Measurements from ENCODE around the gene ACP7.
"Not testable (repeated sequence)": the region's sequence is repeated elsewhere in the genome, so short reads cannot be mapped to it uniquely, and the experiment has no call there.

The ACP7 gene

DNA sequence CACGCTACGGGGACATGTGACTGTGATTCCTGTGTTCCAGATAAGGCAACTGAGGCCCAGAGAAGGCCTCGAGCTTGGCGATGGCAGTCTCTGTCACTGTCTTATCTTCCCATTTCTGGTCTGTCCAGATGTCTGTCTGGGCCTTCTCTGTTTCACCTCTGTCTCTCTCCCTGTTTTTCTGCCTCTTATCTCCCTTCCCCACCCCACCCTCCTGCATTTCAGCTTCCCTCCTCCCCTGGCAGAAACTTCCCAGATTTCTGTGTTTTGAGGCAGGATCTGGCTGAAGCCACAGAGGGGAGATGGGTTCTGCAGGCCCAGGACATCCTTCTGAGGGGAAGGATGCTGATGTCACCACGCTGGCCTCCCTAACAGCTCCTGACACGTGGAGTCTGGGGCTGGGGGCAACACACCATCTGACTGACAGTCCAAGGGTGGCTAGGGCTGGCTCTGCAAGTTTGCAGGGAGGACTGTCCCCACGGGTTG, 55.8 kb downstream of the ACP7 start:
- TF ChIP-seq, protein P1, sequence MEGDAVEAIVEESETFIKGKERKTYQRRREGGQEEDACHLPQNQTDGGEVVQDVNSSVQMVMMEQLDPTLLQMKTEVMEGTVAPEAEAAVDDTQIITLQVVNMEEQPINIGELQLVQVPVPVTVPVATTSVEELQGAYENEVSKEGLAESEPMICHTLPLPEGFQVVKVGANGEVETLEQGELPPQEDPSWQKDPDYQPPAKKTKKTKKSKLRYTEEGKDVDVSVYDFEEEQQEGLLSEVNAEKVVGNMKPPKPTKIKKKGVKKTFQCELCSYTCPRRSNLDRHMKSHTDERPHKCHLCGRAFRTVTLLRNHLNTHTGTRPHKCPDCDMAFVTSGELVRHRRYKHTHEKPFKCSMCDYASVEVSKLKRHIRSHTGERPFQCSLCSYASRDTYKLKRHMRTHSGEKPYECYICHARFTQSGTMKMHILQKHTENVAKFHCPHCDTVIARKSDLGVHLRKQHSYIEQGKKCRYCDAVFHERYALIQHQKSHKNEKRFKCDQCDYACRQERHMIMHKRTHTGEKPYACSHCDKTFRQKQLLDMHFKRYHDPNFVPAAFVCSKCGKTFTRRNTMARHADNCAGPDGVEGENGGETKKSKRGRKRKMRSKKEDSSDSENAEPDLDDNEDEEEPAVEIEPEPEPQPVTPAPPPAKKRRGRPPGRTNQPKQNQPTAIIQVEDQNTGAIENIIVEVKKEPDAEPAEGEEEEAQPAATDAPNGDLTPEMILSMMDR (conservative IDR thresholded peaks at IDR 0.05; ENCODE audit: low read depth, low read length), result no peak
- no peak overlapping the region for H3K4me3 ChIP-seq (ENCODE audit: low read length)
- DNase-seq (ENCODE audit: low read depth), result no peak

GRCh38 chr19:39140594-39140993, 56.4 kb downstream of the ACP7 start:
- DNase-seq (ENCODE audit: low read depth), result no peak
- TF ChIP-seq, protein P1 (conservative IDR thresholded peaks at IDR 0.05; ENCODE audit: low read depth, low read length), result no peak
- H3K4me3 ChIP-seq (ENCODE audit: low read length), result no peak overlapping the region

DNA sequence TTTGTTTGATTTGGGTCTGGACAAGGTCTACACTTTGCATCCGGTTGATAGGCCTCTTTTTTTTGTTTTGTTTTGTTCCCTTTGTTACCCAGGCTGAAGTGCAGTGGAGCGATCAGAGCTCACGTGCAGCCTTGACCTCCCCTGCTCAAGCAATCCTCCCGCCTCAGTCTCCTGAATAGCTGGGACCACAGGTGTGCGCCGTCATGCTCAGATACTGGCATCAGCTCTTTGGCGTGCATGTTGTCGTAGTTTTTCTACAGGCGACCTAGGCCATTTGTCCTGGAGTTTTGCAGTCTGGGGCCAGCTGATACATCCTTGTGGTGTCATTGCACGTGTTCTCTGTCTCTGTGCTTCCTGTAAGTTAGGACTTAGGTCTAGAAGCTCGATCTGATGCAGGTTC, 57.8 kb downstream of the ACP7 start:
- TF ChIP-seq, protein P1 (conservative IDR thresholded peaks at IDR 0.05; ENCODE audit: low read depth, low read length), result no peak
- H3K4me3 ChIP-seq (ENCODE audit: low read length), result no peak overlapping the region
- DNase-seq (ENCODE audit: low read depth), result no peak

- DNase-seq (ENCODE audit: low read depth), result no peak
- H3K4me3 ChIP-seq (ENCODE audit: low read length), result no peak overlapping the region
- TF ChIP-seq, protein P1 (conservative IDR thresholded peaks at IDR 0.05; ENCODE audit: low read depth, low read length), result no peak
These were observed 58.5 kb downstream of the ACP7 start for GRCh38 chr19:39142630-39143029.

DNA sequence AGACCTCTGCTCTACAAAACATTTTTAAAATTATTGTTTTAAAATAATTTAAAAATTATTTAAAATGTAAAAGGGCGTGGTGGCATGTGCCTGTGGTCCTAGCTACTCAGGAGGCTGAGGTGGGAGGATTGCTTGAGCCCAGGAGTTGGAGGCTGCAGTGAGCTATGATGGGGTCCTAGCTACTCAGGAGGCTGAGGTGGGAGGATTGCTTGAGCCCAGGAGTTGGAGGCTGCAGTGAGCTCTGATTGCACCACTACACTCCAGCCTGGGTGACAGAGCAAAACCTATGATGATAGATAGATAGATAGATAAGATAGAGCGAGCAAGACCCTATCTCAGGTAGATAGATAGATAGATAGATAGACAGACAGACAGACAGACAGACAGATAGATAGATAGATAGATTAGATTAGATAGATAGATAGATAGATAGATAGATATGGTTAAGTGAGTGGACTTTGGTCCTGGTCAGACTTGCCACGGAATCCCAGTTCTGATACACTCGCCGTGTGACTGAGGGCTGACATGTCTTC, 59.7 kb downstream of the ACP7 start:
- DNase-seq (ENCODE audit: low read depth); H3K4me3 ChIP-seq (ENCODE audit: low read length): not testable (repeated sequence)

DNA sequence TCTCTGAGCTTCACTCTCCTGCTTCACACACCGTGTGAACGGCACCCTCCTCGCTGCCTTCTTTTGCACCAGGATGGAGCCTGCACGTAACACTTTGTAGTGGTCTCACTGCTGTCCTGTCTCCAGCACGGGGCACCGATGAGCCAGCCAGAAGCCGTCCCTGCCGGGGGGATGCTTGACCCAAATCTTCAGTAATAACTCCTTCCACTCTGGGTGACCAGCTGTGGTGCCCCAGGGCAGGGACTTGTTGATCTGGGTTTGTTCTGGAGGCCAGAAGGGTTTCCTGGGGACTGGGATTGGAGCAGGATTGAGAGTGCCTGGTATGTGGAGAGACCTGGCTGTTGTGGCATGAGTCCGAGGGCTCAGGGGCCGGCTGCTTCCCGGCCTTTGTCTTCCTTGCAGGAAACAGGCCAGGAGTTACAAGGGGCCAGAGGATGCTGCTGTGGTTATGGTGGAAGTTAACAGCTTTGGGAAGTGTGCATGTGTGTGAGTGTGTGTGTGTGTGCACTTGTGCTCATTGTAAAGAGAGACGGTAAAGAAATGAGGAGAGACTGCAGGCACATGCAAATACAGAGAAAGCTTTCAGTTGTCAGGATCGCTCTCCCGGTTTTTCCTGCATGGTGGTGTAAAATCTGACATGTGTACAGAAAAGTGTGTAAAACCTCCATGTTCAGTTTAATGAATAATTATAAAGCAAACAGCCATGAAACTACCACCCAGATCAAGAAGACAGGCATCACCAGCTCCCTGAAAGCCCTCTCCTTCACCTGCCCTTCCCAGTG, 60.3 kb downstream of the ACP7 start:
- no peak overlapping the region for H3K4me3 ChIP-seq (ENCODE audit: low read length)
- TF ChIP-seq, protein P1 (conservative IDR thresholded peaks at IDR 0.05; ENCODE audit: low read depth, low read length), result no peak
- DNase-seq (ENCODE audit: low read depth), result no peak

GRCh38 chr19:39145180-39145953, 61.2 kb downstream of the ACP7 start:
- no peak for DNase-seq (ENCODE audit: low read depth)
- H3K4me3 ChIP-seq (ENCODE audit: low read length), result no peak overlapping the region
- TF ChIP-seq, protein P1 (conservative IDR thresholded peaks at IDR 0.05; ENCODE audit: low read depth, low read length), result peak; percentile 54

Data from retinal pigment epithelial cell (primary cell).